GM10266 (cell line): ENCODE measurements around the gene HBS1L.
A peak's percentile ranks its signal among the peaks of the same experiment; 100 is the strongest.

ENCODE experiments used
- DNase-seq: peaks from one replicate; pipeline ENCODE4 v3.0.0; 2012; ENCODE audit errors: extremely low spot score
- CTCF ChIP-seq: IDR thresholded peaks from 2 replicates; pipeline ENCODE4 v1.5.1; 2012; ENCODE audit warnings: mild to moderate bottlenecking, low read depth; ENCODE audit not compliant: control insufficient read depth, insufficient read depth; ENCODE audit errors: missing control alignments

HBS1L gene

GRCh38 chr6:135043364-135043763, 11.3 kb downstream of the HBS1L start:
- no peak for DNase-seq
- no peak for TF ChIP-seq CTCF

- TF ChIP-seq CTCF: no peak
- DNase-seq: no peak
Measured at GRCh38 chr6:135038335-135038734, 16.3 kb downstream of the HBS1L start.

GRCh38 chr6:135037541-135037940, 17.1 kb downstream of the HBS1L start:
- no peak for TF ChIP-seq CTCF
- DNase-seq: no peak

- TF ChIP-seq CTCF: no peak
- no peak for DNase-seq
Measured at GRCh38 chr6:135036731-135037420, 17.7 kb downstream of the HBS1L start.

- no peak for DNase-seq
Measured at GRCh38 chr6:135033238-135033637, 21.4 kb downstream of the HBS1L start.

GRCh38 chr6:135030532-135031178, 24.0 kb downstream of the HBS1L start:
- TF ChIP-seq CTCF: no peak
- DNase-seq: no peak

More at GRCh38 chr6:135033238-135033637, 21.4 kb downstream of the HBS1L start:
- TF ChIP-seq CTCF: no peak

- TF ChIP-seq CTCF: no peak
Measured at GRCh38 chr6:135030056-135030473, 24.6 kb downstream of the HBS1L start.

More at GRCh38 chr6:135030056-135030473, 24.6 kb downstream of the HBS1L start:
- peak; percentile 56 for DNase-seq
